Mesothelial cell of epicardium (in vitro differentiated cells): ENCODE data around the gene TTC7B. TPM values are rescaled to one million over a fixed set of nuclear protein-coding genes. Genes with fewer than 3 reads are reported as not detected.

ENCODE experiments used
- DNase-seq, 2 experiments: peaks; one replicate each; pipeline ENCODE4 v3.0.0; 2021; ENCODE audit warnings: low spot score in 2 of 2; ENCODE audit not compliant: unreplicated experiment in 2 of 2
- H3K27ac Mint-ChIP-seq: 2 replicates; pipeline ENCODE4 v1.8.0; 2021; ENCODE audit warnings: mixed read lengths
- H3K27me3 Mint-ChIP-seq: 2 replicates; pipeline ENCODE4 v1.8.0; 2021; ENCODE audit warnings: low read depth, mixed read lengths
- H3K36me3 Mint-ChIP-seq: 2 replicates; pipeline ENCODE4 v1.8.0; 2021; ENCODE audit warnings: mixed read lengths
- H3K4me1 Mint-ChIP-seq: 2 replicates; pipeline ENCODE4 v1.8.0; 2021; ENCODE audit warnings: mixed read lengths
- H3K4me3 Mint-ChIP-seq: 2 replicates; pipeline ENCODE4 v1.8.0; 2021; ENCODE audit warnings: mild to moderate bottlenecking, moderate library complexity, mixed read lengths
- H3K9me3 Mint-ChIP-seq: 2 replicates; pipeline ENCODE4 v1.8.0; 2021; ENCODE audit warnings: mixed read lengths
- total RNA-seq: library from RNA; stranded (reverse); gene quantifications from 3 replicates; pipeline ENCODE4 v1.2.1, GENCODE V29; 2021
- TF ChIP-seq, protein P1 (sequence below): fragments of 200-600 bp; sonication (generic); IDR thresholded peaks from one replicate; pipeline ENCODE4 v1.5.0; 2021; ENCODE audit warnings: antibody characterized with exemption; ENCODE audit not compliant: unreplicated experiment

Gene TTC7B
- total RNA-seq, 1 donor from 2014 or later: 56.5 TPM

DNA sequence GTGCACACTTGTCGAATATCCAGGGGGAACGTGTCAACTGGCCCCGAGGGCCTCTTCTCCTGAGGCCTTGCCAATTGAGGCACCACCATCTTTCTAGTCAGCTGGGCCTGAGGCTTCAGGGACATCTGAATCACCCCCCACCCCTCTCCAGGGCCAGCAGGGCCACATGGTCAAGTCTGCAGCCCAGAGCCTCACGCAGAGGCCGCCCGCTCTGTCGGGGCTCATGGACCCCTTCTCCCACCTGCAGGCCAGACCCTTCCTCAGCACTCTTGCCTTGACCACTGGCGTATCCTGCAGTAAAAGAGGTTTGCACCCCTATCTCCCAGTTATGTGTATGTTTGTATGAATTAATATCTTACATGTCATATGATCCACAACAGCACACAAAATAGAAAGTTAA is 237.1 kb downstream of the TTC7B start:
- no peak for DNase-seq
- H3K4me3 Mint-ChIP-seq: no peak overlapping the region
- TF ChIP-seq, protein P1, sequence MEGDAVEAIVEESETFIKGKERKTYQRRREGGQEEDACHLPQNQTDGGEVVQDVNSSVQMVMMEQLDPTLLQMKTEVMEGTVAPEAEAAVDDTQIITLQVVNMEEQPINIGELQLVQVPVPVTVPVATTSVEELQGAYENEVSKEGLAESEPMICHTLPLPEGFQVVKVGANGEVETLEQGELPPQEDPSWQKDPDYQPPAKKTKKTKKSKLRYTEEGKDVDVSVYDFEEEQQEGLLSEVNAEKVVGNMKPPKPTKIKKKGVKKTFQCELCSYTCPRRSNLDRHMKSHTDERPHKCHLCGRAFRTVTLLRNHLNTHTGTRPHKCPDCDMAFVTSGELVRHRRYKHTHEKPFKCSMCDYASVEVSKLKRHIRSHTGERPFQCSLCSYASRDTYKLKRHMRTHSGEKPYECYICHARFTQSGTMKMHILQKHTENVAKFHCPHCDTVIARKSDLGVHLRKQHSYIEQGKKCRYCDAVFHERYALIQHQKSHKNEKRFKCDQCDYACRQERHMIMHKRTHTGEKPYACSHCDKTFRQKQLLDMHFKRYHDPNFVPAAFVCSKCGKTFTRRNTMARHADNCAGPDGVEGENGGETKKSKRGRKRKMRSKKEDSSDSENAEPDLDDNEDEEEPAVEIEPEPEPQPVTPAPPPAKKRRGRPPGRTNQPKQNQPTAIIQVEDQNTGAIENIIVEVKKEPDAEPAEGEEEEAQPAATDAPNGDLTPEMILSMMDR: no peak
- no peaks in the 10 kb centered on the region for H3K27me3 Mint-ChIP-seq
- H3K9me3 Mint-ChIP-seq: no peaks in the 10 kb centered on the region
- H3K4me1 Mint-ChIP-seq: peaks cover 13% of the 10 kb centered on the region
- peaks cover 3% of the 10 kb centered on the region for H3K36me3 Mint-ChIP-seq
- no peak overlapping the region for H3K27ac Mint-ChIP-seq

DNA sequence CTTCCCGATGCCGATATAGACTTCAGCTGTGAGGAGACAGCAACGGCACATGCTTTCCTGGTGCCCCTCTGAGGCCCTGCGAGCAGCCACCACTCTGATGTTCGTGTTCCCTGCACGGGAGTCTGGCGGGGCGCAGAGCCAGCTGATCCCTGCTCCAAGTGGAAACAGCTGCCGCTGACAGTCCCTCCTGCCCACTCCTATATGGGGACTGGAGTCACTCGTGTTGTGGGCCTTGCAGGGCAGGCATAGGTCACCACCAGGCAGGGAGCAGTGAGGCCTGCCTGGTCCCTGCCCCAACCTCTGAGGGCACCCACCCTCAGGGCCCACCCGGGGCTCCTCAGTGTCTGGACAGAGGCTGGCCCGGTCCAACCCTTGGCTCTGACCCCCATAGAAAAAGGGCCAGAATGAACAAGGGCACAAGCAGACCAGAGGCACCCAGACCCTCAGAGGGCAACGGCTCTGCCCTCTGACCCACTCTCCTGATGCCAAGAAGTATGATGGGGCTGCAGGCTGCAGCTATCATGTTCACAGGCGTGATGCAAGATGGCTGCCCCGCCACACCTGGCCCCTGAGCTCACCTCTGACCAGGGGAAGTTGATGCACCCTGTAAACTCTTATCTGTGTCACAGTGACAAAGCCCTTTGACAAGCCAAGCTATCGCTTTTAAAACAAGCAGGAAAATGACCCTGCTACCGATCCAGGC is 237.8 kb downstream of the TTC7B start:
- no peaks in the 10 kb centered on the region for H3K27me3 Mint-ChIP-seq

GRCh38 chr14:90577661-90578282 is 238.5 kb downstream of the TTC7B start:
- H3K9me3 Mint-ChIP-seq: no peaks in the 10 kb centered on the region
- no peaks in the 10 kb centered on the region for H3K27me3 Mint-ChIP-seq
- TF ChIP-seq, protein P1: no peak
- no peak for DNase-seq
- H3K4me1 Mint-ChIP-seq: peaks cover 19% of the 10 kb centered on the region
- no peak overlapping the region for H3K27ac Mint-ChIP-seq
- no peak overlapping the region for H3K4me3 Mint-ChIP-seq
- peaks cover 4% of the 10 kb centered on the region for H3K36me3 Mint-ChIP-seq

More for the DNA sequence above, 237.8 kb downstream of the TTC7B start:
- DNase-seq: no peak
- no peak overlapping the region for H3K4me3 Mint-ChIP-seq
- no peaks in the 10 kb centered on the region for H3K9me3 Mint-ChIP-seq
- TF ChIP-seq, protein P1: no peak
- no peak overlapping the region for H3K27ac Mint-ChIP-seq
- H3K36me3 Mint-ChIP-seq: peaks cover 3% of the 10 kb centered on the region
- H3K4me1 Mint-ChIP-seq: peaks cover 19% of the 10 kb centered on the region

GRCh38 chr14:90576981-90577660 is 239.1 kb downstream of the TTC7B start:
- H3K4me3 Mint-ChIP-seq: no peak overlapping the region
- no peak overlapping the region for H3K27ac Mint-ChIP-seq
- H3K4me1 Mint-ChIP-seq: peaks cover 19% of the 10 kb centered on the region
- H3K36me3 Mint-ChIP-seq: peaks cover 10% of the 10 kb centered on the region
- DNase-seq: no peak
- H3K27me3 Mint-ChIP-seq: no peaks in the 10 kb centered on the region
- no peaks in the 10 kb centered on the region for H3K9me3 Mint-ChIP-seq
- TF ChIP-seq, protein P1: no peak

DNA sequence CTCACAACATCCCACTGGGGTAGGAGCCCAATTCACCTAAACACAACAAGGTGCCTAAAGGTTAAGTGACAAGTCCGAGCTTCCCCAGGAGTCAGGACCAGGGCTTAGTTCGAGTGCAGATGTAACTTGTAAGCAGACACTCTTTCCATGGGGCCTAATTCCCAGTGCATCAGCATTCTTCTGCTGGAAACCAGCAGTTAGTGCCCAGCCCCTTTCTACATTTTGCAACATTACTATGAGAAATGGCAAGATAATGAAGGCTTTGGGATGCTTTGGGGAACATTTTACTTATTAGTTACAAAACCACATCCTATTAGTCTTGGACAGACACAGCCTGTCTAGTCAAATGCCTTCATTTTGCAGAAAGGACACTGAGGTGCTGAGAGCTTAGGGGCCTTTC is 239.6 kb downstream of the TTC7B start:
- Mint-ChIP-seq H3K27ac (no peak overlapping the region), H3K4me3 (no peak overlapping the region), H3K9me3 (no peaks in the 10 kb centered on the region), H3K27me3 (no peaks in the 10 kb centered on the region), H3K36me3 (peaks cover 13% of the 10 kb centered on the region), H3K4me1 (peaks cover 19% of the 10 kb centered on the region)
- no peak for DNase-seq
- TF ChIP-seq, protein P1: no peak
